HepG2 (cell line): ENCODE results near the gene PNP. TPM values are rescaled to one million over a fixed set of nuclear protein-coding genes. Genes with fewer than 3 reads are reported as not detected.

Source experiments
- BORCS8-MEF2B ChIP-seq: sonication (generic); formaldehyde crosslinking; IDR thresholded peaks from 2 replicates; pipeline ENCODE4 v1.8.0; 2022; ENCODE audit warnings: mild to moderate bottlenecking, missing genetic modification reagents
- CBFB ChIP-seq: sonication (generic); formaldehyde crosslinking; IDR thresholded peaks from 2 replicates; pipeline ENCODE4 v1.4.0; 2020; ENCODE audit warnings: missing genetic modification reagents
- HMGA1 ChIP-seq: sonication (generic); formaldehyde crosslinking; conservative IDR thresholded peaks from 2 replicates; pipeline ENCODE4 v1.4.0; 2020; ENCODE audit warnings: missing genetic modification reagents
- KDM6A ChIP-seq: IDR thresholded peaks from 2 replicates; pipeline ENCODE4 v1.6.1; 2016; ENCODE audit warnings: low read depth
- MYNN ChIP-seq: sonication (generic); formaldehyde crosslinking; IDR thresholded peaks from 2 replicates; pipeline ENCODE4 v1.4.0; 2020; ENCODE audit warnings: mild to moderate bottlenecking, low read depth, missing genetic modification reagents
- NFAT5 ChIP-seq: sonication (generic); formaldehyde crosslinking; IDR thresholded peaks from 2 replicates; pipeline ENCODE4 v1.4.0; 2020; ENCODE audit warnings: missing genetic modification reagents
- TBP ChIP-seq: sonication (generic); formaldehyde crosslinking; IDR thresholded peaks from 2 replicates; pipeline ENCODE4 v1.5.0; 2020; ENCODE audit warnings: missing genetic modification reagents
- ZBTB20 ChIP-seq: sonication (generic); formaldehyde crosslinking; IDR thresholded peaks from 2 replicates; pipeline ENCODE4 v1.8.1; 2023; ENCODE audit warnings: missing genetic modification reagents, low read depth, mild to moderate bottlenecking, borderline replicate concordance
- ZBTB33 ChIP-seq: sonication (generic); formaldehyde crosslinking; IDR thresholded peaks from 2 replicates; pipeline ENCODE4 v1.4.0; 2020; ENCODE audit warnings: missing genetic modification reagents
- ZKSCAN5 ChIP-seq: sonication (generic); formaldehyde crosslinking; IDR thresholded peaks from 2 replicates; pipeline ENCODE4 v1.5.1; 2020; ENCODE audit warnings: mild to moderate bottlenecking, missing genetic modification reagents
- ZNF343 ChIP-seq: sonication (generic); formaldehyde crosslinking; IDR thresholded peaks from 2 replicates; pipeline ENCODE4 v1.4.0; 2020; ENCODE audit warnings: mild to moderate bottlenecking, missing genetic modification reagents
- ZNF740 ChIP-seq: sonication (generic); formaldehyde crosslinking; IDR thresholded peaks from 2 replicates; pipeline ENCODE4 v1.4.0; 2020; ENCODE audit warnings: missing genetic modification reagents
- ZNF768 ChIP-seq: sonication (generic); formaldehyde crosslinking; IDR thresholded peaks from 2 replicates; pipeline ENCODE4 v1.4.0; 2020; ENCODE audit warnings: missing genetic modification reagents
- ZNF781 ChIP-seq: sonication (generic); formaldehyde crosslinking; IDR thresholded peaks from 2 replicates; pipeline ENCODE4 v1.5.1; 2020; ENCODE audit warnings: borderline replicate concordance, mild to moderate bottlenecking, missing genetic modification reagents; ENCODE audit errors: not compliant biosample characterization
- ZSCAN12 ChIP-seq: sonication (generic); formaldehyde crosslinking; IDR thresholded peaks from 2 replicates; pipeline ENCODE4 v1.9.0; 2021; ENCODE audit warnings: mild to moderate bottlenecking, missing genetic modification reagents
- polyA plus RNA-seq, 8 experiments: library from polyadenylated mRNA; depleted of rRNA in 3 of 8; stranded (reverse) in 7 of 8; unstranded in 1 of 8; fragments of >200 nt; fragmentation: Illumina TruSeq in 4 of 8; extraction: Trizol in 4 of 8; gene quantifications; 2 replicates each; pipeline versions ENCODE4 v1.2.1 to v1.2.3, GENCODE V29; 2011 to 2016; ENCODE audit warnings: low read depth in 4 of 8, missing spikeins in 1 of 8, mixed read lengths in 1 of 8; ENCODE audit not compliant: insufficient read depth in 1 of 8
- total RNA-seq, 5 experiments: library from RNA; depleted of rRNA; stranded (reverse); fragments of >200 nt; fragmentation: Illumina TruSeq; extraction: Trizol; gene quantifications; 2 replicates each; pipeline ENCODE4 v1.2.3, GENCODE V29; 2016; ENCODE audit warnings: low read depth in 1 of 5

The PNP gene
- total and polyA plus RNA-seq, 2 of the 13 experiments (the other 11 are each of a cell fraction or from before 2014, with no cell fraction given), result 45.4 to 74.8 TPM

GRCh38 chr14:20461225-20462141 is 7.7 kb upstream of the PNP start, which contains the start of gene PIP4P1 (continued):
- TF ChIP-seq ZNF781 (CRISPR knock-in tag), result peak; percentile 85
- peak; percentile 77 for TF ChIP-seq CBFB (CRISPR knock-in tag)
- TF ChIP-seq ZBTB20 (CRISPR knock-in tag), result peak; percentile 79; the same call in 1 of the 2 replicates
- TF ChIP-seq KDM6A (CRISPR knock-in tag), result no peak
- peak; percentile 78 for TF ChIP-seq ZBTB33
- no peak for TF ChIP-seq HMGA1 (CRISPR knock-in tag)
- TF ChIP-seq NFAT5 (CRISPR knock-in tag), result no peak; the same call in 1 of the 2 replicates
- peak; percentile 44; the same call in 1 of the 2 replicates for TF ChIP-seq ZNF343 (CRISPR knock-in tag)
- peak; percentile 86; the same call in 1 of the 2 replicates for TF ChIP-seq ZSCAN12 (CRISPR knock-in tag)
- TF ChIP-seq ZNF768, result peak; percentile 33; the same call in 1 of the 2 replicates
- 0 out of 2 replicates have a peak, but pooled peaks have one; percentile 46 for TF ChIP-seq ZNF740 (CRISPR knock-in tag)
- TF ChIP-seq TBP, result no peak
- no peak for TF ChIP-seq ZKSCAN5 (CRISPR knock-in tag)
- peak; percentile 87 for TF ChIP-seq BORCS8-MEF2B (CRISPR knock-in tag)
- TF ChIP-seq MYNN (CRISPR knock-in tag), result no peak
